HepG2 (cell line): Measurements from ENCODE around the gene MCM3. TPM values are rescaled to one million over a fixed set of nuclear protein-coding genes. Genes with fewer than 3 reads are reported as not detected.

Experiments used
- CREB1 ChIP-seq, 2 experiments: fragments of 450-650 bp in 1 of 2; IDR thresholded peaks; 2 replicates each; pipeline ENCODE4 v1.6.1; 2016 to 2017; ENCODE audit warnings: control low read depth in 1 of 2, mild to moderate bottlenecking in 1 of 2, missing compliant biosample characterization in 1 of 2, missing genetic modification characterization in 1 of 2
- DNMT3B ChIP-seq: conservative IDR thresholded peaks from 2 replicates; pipeline ENCODE4 v1.6.1; 2016; ENCODE audit warnings: missing biosample characterization, control low read depth
- DRAP1 ChIP-seq: IDR thresholded peaks from 2 replicates; pipeline ENCODE4 v1.6.1; 2016; ENCODE audit warnings: missing genetic modification reagents, missing compliant biosample characterization
- GZF1 ChIP-seq: sonication (generic); formaldehyde crosslinking; IDR thresholded peaks from 2 replicates; pipeline ENCODE4 v1.5.1; 2020; ENCODE audit warnings: mild to moderate bottlenecking, missing genetic modification reagents
- HMGXB3 ChIP-seq: sonication (generic); formaldehyde crosslinking; IDR thresholded peaks from 2 replicates; pipeline ENCODE4 v1.4.0; 2020; ENCODE audit warnings: missing genetic modification reagents, borderline replicate concordance
- HNF1A ChIP-seq, 2 experiments: sonication (generic) in 1 of 2; formaldehyde crosslinking in 1 of 2; IDR thresholded peaks; 2 replicates each; pipeline versions ENCODE4 v1.4.0 to v1.6.1; 2016 to 2020; ENCODE audit warnings: borderline replicate concordance in 1 of 2, low read depth in 1 of 2, mild to moderate bottlenecking in 1 of 2, missing genetic modification reagents in 1 of 2
- KLF9 ChIP-seq: IDR thresholded peaks from 2 replicates; pipeline ENCODE4 v1.6.1; 2016; ENCODE audit warnings: low read depth
- NFE2L1 ChIP-seq: sonication (generic); formaldehyde crosslinking; IDR thresholded peaks from 2 replicates; pipeline ENCODE4 v1.4.0; 2020; ENCODE audit warnings: missing genetic modification reagents, mild to moderate bottlenecking, borderline replicate concordance
- SAFB2 ChIP-seq: sonication (generic); formaldehyde crosslinking; IDR thresholded peaks from 2 replicates; pipeline ENCODE4 v1.5.1; 2020; ENCODE audit warnings: missing genetic modification reagents, low read depth, mild to moderate bottlenecking, borderline replicate concordance
- ZNF496 ChIP-seq: sonication (generic); formaldehyde crosslinking; IDR thresholded peaks from 2 replicates; pipeline ENCODE4 v1.8.1; 2023; ENCODE audit warnings: mild to moderate bottlenecking, moderate library complexity, missing genetic modification reagents; ENCODE audit not compliant: insufficient replicate concordance
- ZNF598 ChIP-seq: sonication (generic); formaldehyde crosslinking; IDR thresholded peaks from 2 replicates; pipeline ENCODE4 v1.5.1; 2020; ENCODE audit warnings: mild to moderate bottlenecking, missing genetic modification reagents, borderline replicate concordance
- ZNF652 ChIP-seq: IDR thresholded peaks from 2 replicates; pipeline ENCODE4 v1.6.1; 2016; ENCODE audit warnings: low read depth, borderline replicate concordance
- ZNF672 ChIP-seq: sonication (generic); formaldehyde crosslinking; IDR thresholded peaks from 2 replicates; pipeline ENCODE4 v1.8.1; 2022; ENCODE audit warnings: missing genetic modification reagents
- ZNF776 ChIP-seq: sonication (generic); formaldehyde crosslinking; IDR thresholded peaks from 2 replicates; pipeline ENCODE4 v1.4.0; 2020; ENCODE audit warnings: mild to moderate bottlenecking, missing genetic modification reagents
- ZNF782 ChIP-seq: sonication (generic); formaldehyde crosslinking; IDR thresholded peaks from 2 replicates; pipeline ENCODE4 v1.4.0; 2020; ENCODE audit warnings: missing genetic modification reagents, mild to moderate bottlenecking, borderline replicate concordance
- ZSCAN22 ChIP-seq: sonication (generic); formaldehyde crosslinking; IDR thresholded peaks from 2 replicates; pipeline ENCODE4 v1.4.0; 2020; ENCODE audit warnings: mild to moderate bottlenecking, missing genetic modification reagents
- ZSCAN5A ChIP-seq: sonication (generic); formaldehyde crosslinking; IDR thresholded peaks from 2 replicates; pipeline ENCODE4 v1.8.0; 2022; ENCODE audit warnings: mild to moderate bottlenecking, missing genetic modification reagents, borderline replicate concordance
- polyA plus RNA-seq, 8 experiments: library from polyadenylated mRNA; depleted of rRNA in 3 of 8; stranded (reverse) in 7 of 8; unstranded in 1 of 8; fragments of >200 nt; fragmentation: Illumina TruSeq in 4 of 8; extraction: Trizol in 4 of 8; gene quantifications; 2 replicates each; pipeline versions ENCODE4 v1.2.1 to v1.2.3, GENCODE V29; 2011 to 2016; ENCODE audit warnings: low read depth in 4 of 8, missing spikeins in 1 of 8, mixed read lengths in 1 of 8; ENCODE audit not compliant: insufficient read depth in 1 of 8
- total RNA-seq, 5 experiments: library from RNA; depleted of rRNA; stranded (reverse); fragments of >200 nt; fragmentation: Illumina TruSeq; extraction: Trizol; gene quantifications; 2 replicates each; pipeline ENCODE4 v1.2.3, GENCODE V29; 2016; ENCODE audit warnings: low read depth in 1 of 5

The MCM3 gene
- total and polyA plus RNA-seq, 2 of the 13 experiments (the other 11 are each of a cell fraction or from before 2014, with no cell fraction given) = 164 to 288 TPM

GRCh38 chr6:52284460-52285176 is at the start of gene MCM3 (continued):
- TF ChIP-seq HNF1A (IDR thresholded peaks at IDR 0.05; ENCODE audit: low read depth) (peak; percentile 49; the same call in 1 of the 2 replicates), HNF1A (CRISPR knock-in tag; IDR thresholded peaks at IDR 0.05; ENCODE audit: borderline replicate concordance) (peak; percentile 11; the same call in 1 of the 2 replicates), HMGXB3 (CRISPR knock-in tag) (peak; percentile 95), GZF1 (peak; percentile 70; the same call in 1 of the 2 replicates), DNMT3B (CRISPR knock-in tag) (peak; percentile 53; the same call in 1 of the 2 replicates), NFE2L1 (CRISPR knock-in tag) (no peak; the same call in 1 of the 2 replicates), DRAP1 (peak; percentile 83), ZNF782 (CRISPR knock-in tag) (no peak), ZNF776 (CRISPR knock-in tag) (peak; percentile 38; the same call in 1 of the 2 replicates), ZSCAN5A (CRISPR knock-in tag) (peak; percentile 97), ZNF652 (CRISPR knock-in tag) (no peak), ZNF598 (CRISPR knock-in tag) (peak; percentile 76), CREB1 (IDR thresholded peaks at IDR 0.05) (peak; percentile 88), CREB1 (CRISPR knock-in tag; IDR thresholded peaks at IDR 0.05) (peak; percentile 96), SAFB2 (CRISPR knock-in tag) (peak; percentile 97), ZNF672 (CRISPR knock-in tag) (peak; percentile 72; the same call in 1 of the 2 replicates), ZNF496 (CRISPR knock-in tag) (peak; percentile 23), ZSCAN22 (CRISPR knock-in tag) (no peak), KLF9 (CRISPR knock-in tag) (peak; percentile 81; the same call in 1 of the 2 replicates)
